ENCODE measurements around the gene OXSR1. TPM values are rescaled to one million over a fixed set of nuclear protein-coding genes. Genes with fewer than 3 reads are reported as not detected.

Gene OXSR1
- total and polyA plus RNA-seq, 2 experiments from 2014 or later, result 16.0 to 41.1 TPM

DNA sequence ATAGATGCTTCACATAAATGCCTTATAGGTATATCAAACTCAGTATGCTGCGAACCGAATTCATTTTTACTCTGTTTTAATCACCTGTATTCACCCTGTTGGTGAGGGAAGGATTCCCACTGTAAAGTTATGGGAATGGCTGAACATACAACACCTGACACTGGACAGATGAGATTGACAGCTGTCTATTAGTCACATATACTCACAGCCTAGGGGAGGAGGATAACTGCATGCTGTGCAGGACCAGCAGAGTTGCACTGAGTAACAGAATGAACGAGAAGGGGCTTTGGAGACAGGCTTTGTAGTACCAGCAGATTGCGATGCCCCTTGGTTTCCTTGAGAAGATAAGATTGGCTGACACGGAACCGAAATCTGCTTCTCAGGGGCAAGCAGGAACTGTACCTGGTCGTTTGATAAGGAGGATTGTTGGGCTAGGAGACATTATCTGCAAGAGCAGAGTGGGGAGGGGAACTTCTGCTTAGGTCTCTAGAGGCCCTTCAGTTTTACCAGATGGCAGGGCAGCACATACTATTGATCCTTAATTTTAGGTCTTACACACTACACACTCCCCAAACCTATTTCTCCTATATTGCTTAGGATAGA, 56.8 kb downstream of the OXSR1 start (continued):
- TF ChIP-seq, protein P1, sequence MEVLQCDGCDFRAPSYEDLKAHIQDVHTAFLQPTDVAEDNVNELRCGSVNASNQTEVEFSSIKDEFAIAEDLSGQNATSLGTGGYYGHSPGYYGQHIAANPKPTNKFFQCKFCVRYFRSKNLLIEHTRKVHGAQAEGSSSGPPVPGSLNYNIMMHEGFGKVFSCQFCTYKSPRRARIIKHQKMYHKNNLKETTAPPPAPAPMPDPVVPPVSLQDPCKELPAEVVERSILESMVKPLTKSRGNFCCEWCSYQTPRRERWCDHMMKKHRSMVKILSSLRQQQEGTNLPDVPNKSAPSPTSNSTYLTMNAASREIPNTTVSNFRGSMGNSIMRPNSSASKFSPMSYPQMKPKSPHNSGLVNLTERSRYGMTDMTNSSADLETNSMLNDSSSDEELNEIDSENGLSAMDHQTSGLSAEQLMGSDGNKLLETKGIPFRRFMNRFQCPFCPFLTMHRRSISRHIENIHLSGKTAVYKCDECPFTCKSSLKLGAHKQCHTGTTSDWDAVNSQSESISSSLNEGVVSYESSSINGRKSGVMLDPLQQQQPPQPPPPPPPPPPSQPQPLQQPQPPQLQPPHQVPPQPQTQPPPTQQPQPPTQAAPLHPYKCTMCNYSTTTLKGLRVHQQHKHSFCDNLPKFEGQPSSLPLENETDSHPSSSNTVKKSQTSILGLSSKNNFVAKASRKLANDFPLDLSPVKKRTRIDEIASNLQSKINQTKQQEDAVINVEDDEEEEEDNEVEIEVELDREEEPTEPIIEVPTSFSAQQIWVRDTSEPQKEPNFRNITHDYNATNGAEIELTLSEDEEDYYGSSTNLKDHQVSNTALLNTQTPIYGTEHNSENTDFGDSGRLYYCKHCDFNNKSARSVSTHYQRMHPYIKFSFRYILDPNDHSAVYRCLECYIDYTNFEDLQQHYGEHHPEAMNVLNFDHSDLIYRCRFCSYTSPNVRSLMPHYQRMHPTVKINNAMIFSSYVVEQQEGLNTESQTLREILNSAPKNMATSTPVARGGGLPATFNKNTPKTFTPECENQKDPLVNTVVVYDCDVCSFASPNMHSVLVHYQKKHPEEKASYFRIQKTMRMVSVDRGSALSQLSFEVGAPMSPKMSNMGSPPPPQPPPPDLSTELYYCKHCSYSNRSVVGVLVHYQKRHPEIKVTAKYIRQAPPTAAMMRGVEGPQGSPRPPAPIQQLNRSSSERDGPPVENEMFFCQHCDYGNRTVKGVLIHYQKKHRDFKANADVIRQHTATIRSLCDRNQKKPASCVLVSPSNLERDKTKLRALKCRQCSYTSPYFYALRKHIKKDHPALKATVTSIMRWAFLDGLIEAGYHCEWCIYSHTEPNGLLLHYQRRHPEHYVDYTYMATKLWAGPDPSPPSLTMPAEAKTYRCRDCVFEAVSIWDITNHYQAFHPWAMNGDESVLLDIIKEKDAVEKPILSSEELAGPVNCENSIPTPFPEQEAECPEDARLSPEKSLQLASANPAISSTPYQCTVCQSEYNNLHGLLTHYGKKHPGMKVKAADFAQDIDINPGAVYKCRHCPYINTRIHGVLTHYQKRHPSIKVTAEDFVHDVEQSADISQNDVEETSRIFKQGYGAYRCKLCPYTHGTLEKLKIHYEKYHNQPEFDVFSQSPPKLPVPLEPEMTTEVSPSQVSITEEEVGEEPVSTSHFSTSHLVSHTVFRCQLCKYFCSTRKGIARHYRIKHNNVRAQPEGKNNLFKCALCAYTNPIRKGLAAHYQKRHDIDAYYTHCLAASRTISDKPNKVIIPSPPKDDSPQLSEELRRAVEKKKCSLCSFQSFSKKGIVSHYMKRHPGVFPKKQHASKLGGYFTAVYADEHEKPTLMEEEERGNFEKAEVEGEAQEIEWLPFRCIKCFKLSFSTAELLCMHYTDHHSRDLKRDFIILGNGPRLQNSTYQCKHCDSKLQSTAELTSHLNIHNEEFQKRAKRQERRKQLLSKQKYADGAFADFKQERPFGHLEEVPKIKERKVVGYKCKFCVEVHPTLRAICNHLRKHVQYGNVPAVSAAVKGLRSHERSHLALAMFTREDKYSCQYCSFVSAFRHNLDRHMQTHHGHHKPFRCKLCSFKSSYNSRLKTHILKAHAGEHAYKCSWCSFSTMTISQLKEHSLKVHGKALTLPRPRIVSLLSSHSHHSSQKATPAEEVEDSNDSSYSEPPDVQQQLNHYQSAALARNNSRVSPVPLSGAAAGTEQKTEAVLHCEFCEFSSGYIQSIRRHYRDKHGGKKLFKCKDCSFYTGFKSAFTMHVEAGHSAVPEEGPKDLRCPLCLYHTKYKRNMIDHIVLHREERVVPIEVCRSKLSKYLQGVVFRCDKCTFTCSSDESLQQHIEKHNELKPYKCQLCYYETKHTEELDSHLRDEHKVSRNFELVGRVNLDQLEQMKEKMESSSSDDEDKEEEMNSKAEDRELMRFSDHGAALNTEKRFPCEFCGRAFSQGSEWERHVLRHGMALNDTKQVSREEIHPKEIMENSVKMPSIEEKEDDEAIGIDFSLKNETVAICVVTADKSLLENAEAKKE (CRISPR knock-in tag; IDR thresholded peaks at IDR 0.05), result no peak
- TF ChIP-seq ZNF331 (CRISPR knock-in tag; IDR thresholded peaks at IDR 0.05; ENCODE audit: low read depth) (no peak), EZH2 (IDR thresholded peaks at IDR 0.05; ENCODE audit: low read depth, unreplicated experiment) (no peak), NANOG (IDR thresholded peaks at IDR 0.05; ENCODE audit: borderline replicate concordance) (no peak), JUNB (IDR thresholded peaks at IDR 0.05; ENCODE audit: unreplicated experiment) (no peak), POLR2AphosphoS5 (IDR thresholded peaks at IDR 0.05; ENCODE audit: low read depth) (no peak), CREB1 (CRISPR knock-in tag; IDR thresholded peaks at IDR 0.05; ENCODE audit: low read depth) (no peak)
- TF ChIP-seq, protein P2, sequence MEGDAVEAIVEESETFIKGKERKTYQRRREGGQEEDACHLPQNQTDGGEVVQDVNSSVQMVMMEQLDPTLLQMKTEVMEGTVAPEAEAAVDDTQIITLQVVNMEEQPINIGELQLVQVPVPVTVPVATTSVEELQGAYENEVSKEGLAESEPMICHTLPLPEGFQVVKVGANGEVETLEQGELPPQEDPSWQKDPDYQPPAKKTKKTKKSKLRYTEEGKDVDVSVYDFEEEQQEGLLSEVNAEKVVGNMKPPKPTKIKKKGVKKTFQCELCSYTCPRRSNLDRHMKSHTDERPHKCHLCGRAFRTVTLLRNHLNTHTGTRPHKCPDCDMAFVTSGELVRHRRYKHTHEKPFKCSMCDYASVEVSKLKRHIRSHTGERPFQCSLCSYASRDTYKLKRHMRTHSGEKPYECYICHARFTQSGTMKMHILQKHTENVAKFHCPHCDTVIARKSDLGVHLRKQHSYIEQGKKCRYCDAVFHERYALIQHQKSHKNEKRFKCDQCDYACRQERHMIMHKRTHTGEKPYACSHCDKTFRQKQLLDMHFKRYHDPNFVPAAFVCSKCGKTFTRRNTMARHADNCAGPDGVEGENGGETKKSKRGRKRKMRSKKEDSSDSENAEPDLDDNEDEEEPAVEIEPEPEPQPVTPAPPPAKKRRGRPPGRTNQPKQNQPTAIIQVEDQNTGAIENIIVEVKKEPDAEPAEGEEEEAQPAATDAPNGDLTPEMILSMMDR (conservative IDR thresholded peaks at IDR 0.05; ENCODE audit: low read depth in 2 of 2), result no peak
